Fibroblast of lung (primary cell): ENCODE measurements around the gene SLC25A34. TPM values are rescaled to one million over a fixed set of nuclear protein-coding genes. Genes with fewer than 3 reads are reported as not detected.

Source experiments
- DNase-seq, 2 donors: peaks; one replicate each; pipeline versions ENCODE4 v3.0.0 to v3.0.0-alpha.2; 2010; ENCODE audit warnings: low read depth in 2 of 2
- H2AFZ ChIP-seq: 2 replicates; pipeline ENCODE4 v1.5.1; 2012; ENCODE audit warnings: low read length, control low read depth, inconsistent platforms
- H3K27ac ChIP-seq: 2 replicates; pipeline ENCODE4 v1.5.1; 2011; ENCODE audit warnings: low read length, control low read depth; ENCODE audit not compliant: insufficient read depth
- H3K27me3 ChIP-seq: 2 replicates; pipeline ENCODE4 v1.5.1; 2011; ENCODE audit warnings: mild to moderate bottlenecking, low read length; ENCODE audit not compliant: control insufficient read depth, insufficient read depth
- H3K36me3 ChIP-seq: 2 replicates; pipeline ENCODE4 v1.5.1; 2011; ENCODE audit warnings: low read length; ENCODE audit not compliant: control insufficient read depth, insufficient read depth
- H3K4me1 ChIP-seq: 2 replicates; pipeline ENCODE4 v1.5.1; 2011; ENCODE audit warnings: low read length; ENCODE audit not compliant: control insufficient read depth, insufficient read depth; ENCODE audit errors: extremely low read depth
- H3K4me2 ChIP-seq: 2 replicates; pipeline ENCODE4 v1.5.1; 2011; ENCODE audit warnings: low read length, control low read depth; ENCODE audit not compliant: insufficient read depth; ENCODE audit errors: extremely low read depth
- H3K4me3 ChIP-seq, 4 experiments: fragments of 200-600 bp in 1 of 4; sonication (generic) in 1 of 4; replicated peaks in 1 of 4; 2 replicates each; pipeline ENCODE4 v1.5.1; 2011 to 2016; ENCODE audit warnings: low read length in 4 of 4, low read depth in 3 of 4, mild to moderate bottlenecking in 3 of 4, control low read depth in 2 of 4, inconsistent platforms in 1 of 4, mixed read lengths in 1 of 4; ENCODE audit not compliant: insufficient read depth in 1 of 4; ENCODE audit errors: control extremely low read depth in 1 of 4
- H3K79me2 ChIP-seq: 2 replicates; pipeline ENCODE4 v1.5.1; 2012; ENCODE audit warnings: mild to moderate bottlenecking, low read length, inconsistent platforms; ENCODE audit not compliant: control insufficient read depth, insufficient read depth
- H3K9ac ChIP-seq: 2 replicates; pipeline ENCODE4 v1.5.1; 2011; ENCODE audit warnings: mild to moderate bottlenecking, low read length, control low read depth; ENCODE audit not compliant: insufficient read depth
- H3K9me3 ChIP-seq: 2 replicates; pipeline ENCODE4 v1.5.1; 2012; ENCODE audit warnings: low read depth, low read length; ENCODE audit not compliant: control insufficient read depth, insufficient read depth
- H4K20me1 ChIP-seq: 2 replicates; pipeline ENCODE4 v1.5.1; 2011; ENCODE audit warnings: low read length; ENCODE audit not compliant: control insufficient read depth, insufficient read depth; ENCODE audit errors: extremely low read depth
- EZH2 ChIP-seq: IDR thresholded peaks from 2 replicates; pipeline ENCODE4 v1.5.1; 2012; ENCODE audit warnings: low read length, control low read depth, mild to moderate bottlenecking; ENCODE audit errors: missing control alignments
- polyA plus RNA-seq, 2 donors: library from polyadenylated mRNA; depleted of rRNA in 1 of 2; stranded (reverse) in 1 of 2; unstranded in 1 of 2; fragments of >200 nt; gene quantifications; 2 replicates each; pipeline ENCODE4 v1.2.1, GENCODE V29; 2011 to 2012; ENCODE audit warnings: missing spikeins in 1 of 2
- total RNA-seq: library from RNA; depleted of rRNA; stranded (reverse); fragments of >200 nt; gene quantifications from 2 replicates; pipeline ENCODE4 v1.2.1, GENCODE V29; 2014
- TF ChIP-seq, protein P1 (sequence below), 2 donors: IDR thresholded peaks in 1 of 2; conservative IDR thresholded peaks in 1 of 2; 1 replicate in 1 of 2; 2 replicates in 1 of 2; pipeline ENCODE4 v1.5.1; 2011 to 2012; ENCODE audit warnings: low read length in 2 of 2, control low read depth in 1 of 2, inconsistent platforms in 1 of 2, low read depth in 1 of 2, mild to moderate bottlenecking in 1 of 2

The SLC25A34 gene
- total and polyA plus RNA-seq, 2 donors (not counting 1 experiment from before 2014, with no cell fraction given), result 0.35 to 0.83 TPM

DNA sequence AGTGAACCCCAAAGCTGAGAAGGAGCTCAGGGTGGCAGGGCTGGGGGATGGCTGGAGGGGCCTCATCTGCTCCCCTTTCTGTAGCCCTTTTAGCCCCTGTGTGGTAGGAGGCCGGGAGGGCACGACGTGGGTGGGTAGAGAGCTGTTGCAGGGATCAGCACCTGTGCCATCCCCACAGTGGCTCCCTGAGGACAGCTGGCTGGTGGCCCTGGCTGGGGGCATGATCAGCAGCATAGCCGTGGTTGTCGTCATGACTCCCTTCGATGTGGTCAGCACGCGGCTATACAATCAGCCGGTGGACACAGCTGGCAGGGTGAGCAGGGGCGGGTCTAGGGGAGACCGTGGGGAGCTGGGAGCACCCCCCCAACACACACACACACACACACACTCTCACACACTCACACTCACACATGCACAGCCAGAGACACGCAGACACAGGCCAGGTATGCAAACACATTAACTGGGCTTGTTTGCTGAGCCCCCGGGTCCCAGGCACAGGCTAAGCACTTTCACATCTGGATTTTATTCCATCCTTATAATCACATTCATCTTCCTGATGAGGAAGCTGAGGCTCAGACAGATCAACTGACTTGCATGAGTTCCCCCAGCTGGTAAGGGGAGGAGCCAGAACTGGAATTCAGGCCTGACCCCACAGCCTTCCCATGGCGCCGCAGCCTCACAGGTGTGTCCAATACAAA, 2.5 kb downstream of the SLC25A34 start:
- Histone ChIP-seq H3K4me2 (no peak overlapping the region), H3K9me3 (no peaks in the 10 kb centered on the region), H2AFZ (no peak overlapping the region), H3K4me1 (no peaks in the 10 kb centered on the region), H3K4me3 (no peak overlapping the region), H3K27ac (no peak overlapping the region), H4K20me1 (no peaks in the 10 kb centered on the region), H3K27me3 (no peaks in the 10 kb centered on the region), H3K9ac (no peak overlapping the region), H3K79me2 (no peaks in the 10 kb centered on the region), H3K36me3 (peaks cover 12% of the 10 kb centered on the region)
- TF ChIP-seq EZH2, result no peak
- DNase-seq, result no peak

DNA sequence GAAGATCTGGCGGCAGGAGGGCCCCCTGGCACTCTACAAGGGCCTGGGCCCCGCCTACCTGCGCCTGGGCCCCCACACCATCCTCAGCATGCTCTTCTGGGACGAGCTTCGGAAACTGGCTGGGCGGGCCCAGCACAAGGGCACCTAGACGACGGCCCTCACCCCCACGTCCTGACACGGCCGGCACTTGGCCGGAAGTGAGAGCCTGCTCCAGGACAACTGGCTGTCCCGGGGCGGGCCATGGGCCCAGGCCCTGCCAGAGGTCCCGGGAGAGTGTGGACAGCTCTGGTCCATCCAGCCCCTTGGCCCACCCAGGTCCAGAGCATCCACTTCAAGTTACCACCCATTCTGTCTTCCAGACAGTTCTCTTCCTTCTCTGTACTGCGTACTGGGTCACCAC, 3.2 kb downstream of the SLC25A34 start:
- H2AFZ ChIP-seq, result no peak overlapping the region
- peaks cover 5% of the 10 kb centered on the region for H3K36me3 ChIP-seq
- H4K20me1 ChIP-seq, result no peaks in the 10 kb centered on the region
- no peaks in the 10 kb centered on the region for H3K79me2 ChIP-seq
- H3K27me3 ChIP-seq, result no peaks in the 10 kb centered on the region
- H3K9ac ChIP-seq, result no peak overlapping the region
- H3K9me3 ChIP-seq, result no peaks in the 10 kb centered on the region
- TF ChIP-seq EZH2, result no peak
- no peak for DNase-seq
- H3K4me3 ChIP-seq, result no peak overlapping the region
- no peak overlapping the region for H3K4me2 ChIP-seq
- H3K4me1 ChIP-seq, result no peaks in the 10 kb centered on the region
- H3K27ac ChIP-seq, result no peak overlapping the region

DNA sequence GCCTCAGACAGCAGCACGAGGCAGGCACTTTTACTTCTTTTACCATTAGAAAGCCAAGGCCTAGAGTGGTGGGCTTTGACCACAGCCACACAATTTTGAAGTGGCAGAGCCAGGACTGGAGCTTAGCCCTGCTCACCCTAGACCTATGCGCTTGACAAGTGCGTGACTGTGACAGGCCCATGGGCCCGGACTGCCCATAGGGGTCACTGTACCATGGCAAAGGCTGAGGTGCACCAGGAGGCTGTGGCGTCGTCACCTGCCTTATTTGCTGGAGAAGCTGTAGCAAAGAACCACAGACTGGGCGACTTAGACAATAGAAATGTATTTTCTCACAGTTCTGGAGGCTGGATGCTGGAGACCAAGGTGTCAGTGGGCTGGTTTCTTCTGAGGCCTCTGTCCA, 3.7 kb downstream of the SLC25A34 start:
- no peak overlapping the region for H3K4me2 ChIP-seq
- H3K27ac ChIP-seq, result no peak overlapping the region
- H3K36me3 ChIP-seq, result peaks cover 3% of the 10 kb centered on the region
- H3K9me3 ChIP-seq, result no peaks in the 10 kb centered on the region
- H3K79me2 ChIP-seq, result no peaks in the 10 kb centered on the region
- H2AFZ ChIP-seq, result no peak overlapping the region
- H3K9ac ChIP-seq, result no peak overlapping the region
- no peak overlapping the region for H3K4me3 ChIP-seq
- DNase-seq, result no peak
- H4K20me1 ChIP-seq, result no peaks in the 10 kb centered on the region
- no peaks in the 10 kb centered on the region for H3K4me1 ChIP-seq
- TF ChIP-seq, protein P1, sequence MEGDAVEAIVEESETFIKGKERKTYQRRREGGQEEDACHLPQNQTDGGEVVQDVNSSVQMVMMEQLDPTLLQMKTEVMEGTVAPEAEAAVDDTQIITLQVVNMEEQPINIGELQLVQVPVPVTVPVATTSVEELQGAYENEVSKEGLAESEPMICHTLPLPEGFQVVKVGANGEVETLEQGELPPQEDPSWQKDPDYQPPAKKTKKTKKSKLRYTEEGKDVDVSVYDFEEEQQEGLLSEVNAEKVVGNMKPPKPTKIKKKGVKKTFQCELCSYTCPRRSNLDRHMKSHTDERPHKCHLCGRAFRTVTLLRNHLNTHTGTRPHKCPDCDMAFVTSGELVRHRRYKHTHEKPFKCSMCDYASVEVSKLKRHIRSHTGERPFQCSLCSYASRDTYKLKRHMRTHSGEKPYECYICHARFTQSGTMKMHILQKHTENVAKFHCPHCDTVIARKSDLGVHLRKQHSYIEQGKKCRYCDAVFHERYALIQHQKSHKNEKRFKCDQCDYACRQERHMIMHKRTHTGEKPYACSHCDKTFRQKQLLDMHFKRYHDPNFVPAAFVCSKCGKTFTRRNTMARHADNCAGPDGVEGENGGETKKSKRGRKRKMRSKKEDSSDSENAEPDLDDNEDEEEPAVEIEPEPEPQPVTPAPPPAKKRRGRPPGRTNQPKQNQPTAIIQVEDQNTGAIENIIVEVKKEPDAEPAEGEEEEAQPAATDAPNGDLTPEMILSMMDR (conservative IDR thresholded peaks at IDR 0.05 in 1 of 2, IDR thresholded peaks at IDR 0.05 in 1 of 2; ENCODE audit: low read depth in 1 of 2, low read length in 2 of 2), result peak in 1 of 2 donors; percentile 10
- no peak for TF ChIP-seq EZH2
- no peaks in the 10 kb centered on the region for H3K27me3 ChIP-seq
